ENCODE measurements around the gene PEAK3.

DNA sequence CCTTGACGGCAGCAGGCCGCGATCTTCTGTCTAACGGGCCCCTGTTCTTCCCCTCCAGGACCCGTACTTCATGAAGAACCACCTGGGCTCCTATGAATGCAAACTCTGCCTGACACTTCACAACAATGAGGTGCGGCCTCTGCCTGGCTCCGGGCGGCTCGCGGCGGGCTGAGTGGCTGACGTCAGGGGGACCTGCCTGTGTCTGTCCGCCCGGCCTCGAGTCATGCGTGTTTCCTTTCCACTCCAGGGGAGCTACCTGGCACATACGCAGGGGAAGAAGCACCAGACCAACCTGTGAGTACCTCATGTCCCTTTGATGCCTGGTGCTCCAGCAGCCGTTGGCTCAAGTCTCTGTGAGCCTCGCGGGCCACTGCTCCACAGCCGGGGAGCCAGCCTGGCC is 37.5 kb downstream of the PEAK3 start:
- TF ChIP-seq, protein P1, sequence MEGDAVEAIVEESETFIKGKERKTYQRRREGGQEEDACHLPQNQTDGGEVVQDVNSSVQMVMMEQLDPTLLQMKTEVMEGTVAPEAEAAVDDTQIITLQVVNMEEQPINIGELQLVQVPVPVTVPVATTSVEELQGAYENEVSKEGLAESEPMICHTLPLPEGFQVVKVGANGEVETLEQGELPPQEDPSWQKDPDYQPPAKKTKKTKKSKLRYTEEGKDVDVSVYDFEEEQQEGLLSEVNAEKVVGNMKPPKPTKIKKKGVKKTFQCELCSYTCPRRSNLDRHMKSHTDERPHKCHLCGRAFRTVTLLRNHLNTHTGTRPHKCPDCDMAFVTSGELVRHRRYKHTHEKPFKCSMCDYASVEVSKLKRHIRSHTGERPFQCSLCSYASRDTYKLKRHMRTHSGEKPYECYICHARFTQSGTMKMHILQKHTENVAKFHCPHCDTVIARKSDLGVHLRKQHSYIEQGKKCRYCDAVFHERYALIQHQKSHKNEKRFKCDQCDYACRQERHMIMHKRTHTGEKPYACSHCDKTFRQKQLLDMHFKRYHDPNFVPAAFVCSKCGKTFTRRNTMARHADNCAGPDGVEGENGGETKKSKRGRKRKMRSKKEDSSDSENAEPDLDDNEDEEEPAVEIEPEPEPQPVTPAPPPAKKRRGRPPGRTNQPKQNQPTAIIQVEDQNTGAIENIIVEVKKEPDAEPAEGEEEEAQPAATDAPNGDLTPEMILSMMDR (IDR thresholded peaks at IDR 0.05): no peak
- TF ChIP-seq EZH2 (IDR thresholded peaks at IDR 0.05; ENCODE audit: borderline replicate concordance, insufficient read depth, low read depth, low read length, poor library complexity, severe bottlenecking): no peak

Data from B cell (primary cell).